CD4-positive, alpha-beta T cell treated with Interleukin-12 subunit alpha and Interleukin-12 subunit beta, for 1 hour (primary cell): ENCODE data around the gene B4GALT5.
A peak's percentile ranks its signal among the peaks of the same experiment; 100 is the strongest.

Experiments
- DNase-seq: peaks from one replicate; pipeline ENCODE4 v3.0.0-alpha.2; 2020

The B4GALT5 gene

GRCh38 chr20:49699200-49699992 lies 14.3 kb downstream of the B4GALT5 start:
- peak; percentile 41 for DNase-seq

GRCh38 chr20:49698477-49698876 lies 15.2 kb downstream of the B4GALT5 start:
- DNase-seq, result no peak

- no peak for DNase-seq
Measured at GRCh38 chr20:49697071-49697470, 16.6 kb downstream of the B4GALT5 start.

GRCh38 chr20:49696594-49696993 lies 17.1 kb downstream of the B4GALT5 start:
- no peak for DNase-seq

GRCh38 chr20:49695830-49696229 lies 17.8 kb downstream of the B4GALT5 start:
- no peak for DNase-seq

DNA sequence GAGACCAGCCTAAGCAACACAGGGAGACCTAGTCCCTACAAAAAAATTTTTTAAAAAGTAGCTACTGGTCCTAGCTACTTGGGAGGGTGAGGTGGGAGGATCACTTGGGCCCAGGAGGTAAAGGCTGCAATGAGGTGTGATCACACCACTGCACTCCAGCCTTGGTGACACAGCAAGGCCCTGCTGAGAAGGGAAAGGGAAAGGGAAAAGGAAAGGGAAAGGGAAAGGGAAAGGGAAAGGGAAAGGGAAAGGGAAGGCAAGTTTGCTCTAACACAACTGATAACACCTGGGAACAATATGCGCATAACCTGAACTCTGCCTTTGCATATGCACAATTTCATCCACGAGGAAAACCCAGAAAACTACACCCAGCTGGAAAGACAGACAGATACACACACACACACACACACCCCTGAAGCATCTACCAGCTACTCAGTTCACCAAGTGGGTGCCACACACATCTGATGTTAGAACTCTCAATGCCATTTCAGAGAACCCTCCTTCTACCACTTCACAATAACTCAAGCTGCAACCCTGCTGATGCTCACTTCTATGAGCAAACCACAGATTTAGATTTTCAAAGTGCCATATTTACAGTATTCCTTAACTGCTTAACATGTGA lies 19.1 kb downstream of the B4GALT5 start:
- DNase-seq, result no peak

- DNase-seq, result no peak
Measured at GRCh38 chr20:49693435-49694171, 20.1 kb downstream of the B4GALT5 start.

- no peak for DNase-seq
Measured at GRCh38 chr20:49692941-49693340, 20.7 kb downstream of the B4GALT5 start.

DNA sequence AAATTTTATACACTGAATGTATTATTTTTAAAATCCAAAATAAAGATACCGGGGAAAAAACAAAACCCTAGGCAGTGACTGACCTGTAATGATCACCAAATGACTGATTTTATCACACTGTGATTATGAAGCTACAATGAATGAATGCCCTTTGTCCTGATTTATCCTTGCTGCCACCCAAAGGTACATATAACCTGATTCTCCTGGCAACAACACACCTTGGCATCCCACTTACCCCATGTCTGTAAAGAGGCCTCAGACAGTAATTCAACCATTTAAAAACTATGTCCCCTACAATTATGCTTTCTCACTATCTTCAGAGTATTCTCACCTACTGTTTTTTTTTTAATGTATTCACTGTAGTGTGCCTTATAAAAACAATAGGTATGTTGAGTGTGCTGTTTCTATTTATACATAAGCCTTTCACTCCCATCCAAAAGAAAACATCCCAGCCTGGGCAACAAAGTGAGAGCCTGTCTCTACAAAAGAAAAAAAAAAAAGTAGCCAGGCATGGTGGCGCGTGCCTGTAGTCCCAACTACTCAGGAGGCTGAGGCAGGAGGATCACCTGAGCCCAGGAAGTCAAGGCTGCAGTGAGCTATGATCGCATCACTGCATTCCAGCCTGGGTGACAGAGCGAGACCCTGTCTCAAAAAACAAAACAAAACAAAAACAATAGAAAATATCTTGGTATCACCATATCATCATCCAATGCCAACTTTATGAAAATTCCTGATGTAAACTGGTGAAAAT lies 21.7 kb downstream of the B4GALT5 start:
- no peak for DNase-seq

DNA sequence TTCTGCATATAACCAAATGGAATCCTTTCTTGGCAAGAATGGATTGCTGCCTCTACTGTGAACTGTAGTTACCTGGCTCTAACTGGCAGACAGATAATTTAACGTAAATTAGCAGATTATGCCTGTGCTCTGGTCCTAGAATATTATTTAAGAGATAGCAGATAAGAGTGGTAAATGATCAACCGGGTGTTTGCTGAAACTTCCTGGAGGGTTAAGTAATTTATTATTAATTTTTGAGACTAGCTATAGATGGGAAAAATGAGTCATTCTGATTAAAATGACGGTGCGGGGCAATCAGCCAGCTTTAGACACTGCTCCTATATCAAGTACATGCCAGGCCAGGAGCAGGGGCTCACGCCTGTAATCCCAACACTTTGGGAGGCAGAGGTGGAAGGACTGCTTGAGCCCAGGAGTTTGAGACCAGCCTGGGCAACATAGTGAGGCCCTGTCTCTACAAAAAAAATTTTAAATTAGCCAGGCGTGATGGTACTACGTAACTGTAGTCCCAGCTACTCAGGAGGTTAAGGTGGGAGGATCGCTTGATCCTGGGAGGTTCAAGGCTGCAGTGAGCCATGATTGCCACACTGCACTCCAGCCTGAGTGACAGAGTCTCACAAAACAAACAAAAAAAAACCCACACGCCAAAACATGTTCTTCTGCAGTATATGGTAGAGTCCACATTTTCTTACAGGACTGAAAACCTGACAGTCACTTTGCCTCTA lies 22.6 kb downstream of the B4GALT5 start:
- no peak for DNase-seq

- DNase-seq, result no peak
Measured at GRCh38 chr20:49687595-49688567, 25.8 kb downstream of the B4GALT5 start.

- DNase-seq, result no peak
Measured at GRCh38 chr20:49685809-49686208, 27.9 kb downstream of the B4GALT5 start.

DNA sequence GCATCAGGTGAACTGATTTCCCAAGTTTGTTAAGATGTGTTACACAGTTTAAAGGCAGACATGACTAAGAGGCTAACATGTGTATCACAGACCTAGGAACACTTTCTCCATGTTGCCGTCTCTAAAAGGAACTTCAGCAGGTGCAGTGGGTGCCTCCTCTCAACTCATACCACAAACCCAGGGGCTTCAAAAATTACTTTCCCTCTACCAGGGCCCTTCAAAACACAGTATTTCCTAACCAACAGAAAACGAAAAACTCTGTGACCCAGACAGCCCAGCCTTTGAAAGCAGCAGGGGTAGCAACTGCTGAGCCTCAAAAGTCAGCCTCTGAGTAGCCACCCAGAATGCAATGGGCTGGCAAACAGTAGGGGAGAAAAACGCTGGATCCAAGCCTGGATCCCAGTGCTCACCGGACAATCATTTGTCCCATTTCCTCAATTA lies 28.5 kb downstream of the B4GALT5 start:
- DNase-seq, result no peak

DNA sequence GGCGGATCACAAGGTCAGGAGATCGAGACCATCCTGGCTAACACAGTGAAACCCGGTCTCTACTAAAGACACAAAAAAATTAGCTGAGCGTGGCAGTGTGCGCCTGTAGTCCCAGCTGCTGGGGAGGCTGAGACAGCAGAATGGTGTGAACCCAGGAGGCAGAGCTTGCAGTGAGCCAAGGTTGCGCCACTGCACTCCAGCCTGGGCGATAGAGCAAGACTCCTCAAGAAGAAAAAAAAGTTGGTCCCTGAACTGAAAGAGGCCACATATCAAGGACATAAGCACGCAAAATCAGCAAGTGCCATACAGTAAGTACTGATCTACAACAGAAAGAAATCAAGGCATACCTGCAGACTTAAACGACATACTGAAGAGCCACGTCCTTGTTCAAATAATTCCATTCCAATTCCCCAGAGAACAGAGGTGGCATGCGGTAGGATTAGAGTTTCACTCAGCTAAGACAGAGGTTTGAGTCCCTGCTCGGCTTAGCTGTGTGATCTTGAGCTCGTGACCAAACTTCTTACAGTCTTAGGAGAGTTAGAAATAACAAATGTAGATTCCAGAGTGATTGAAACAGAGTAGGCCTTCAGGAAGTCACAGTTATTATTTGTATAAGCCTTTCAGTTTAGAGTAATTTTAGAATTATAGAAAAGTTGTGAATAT lies 29.2 kb downstream of the B4GALT5 start:
- DNase-seq, result no peak

DNA sequence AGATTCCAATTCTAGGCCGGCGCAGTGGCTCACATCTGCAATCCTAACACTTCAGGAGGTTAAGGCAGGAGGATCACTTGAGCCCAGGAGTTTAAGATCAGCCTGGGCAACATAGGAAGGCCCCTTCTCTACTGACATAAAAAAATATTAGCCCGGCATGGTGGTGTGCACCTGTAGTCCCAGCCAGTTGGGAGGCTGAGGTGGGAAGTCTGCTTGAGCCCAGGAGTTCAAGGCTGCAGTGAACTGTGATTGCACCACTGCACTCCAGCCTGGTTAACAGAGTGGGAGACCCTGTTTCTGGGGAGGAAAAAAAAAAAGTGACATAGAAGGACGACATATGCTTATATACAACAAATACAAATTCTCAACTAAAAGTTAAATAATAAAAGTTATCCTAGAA lies 30.9 kb downstream of the B4GALT5 start:
- DNase-seq, result no peak

- no peak for DNase-seq
Measured at GRCh38 chr20:49682278-49682677, 31.4 kb downstream of the B4GALT5 start.

DNA sequence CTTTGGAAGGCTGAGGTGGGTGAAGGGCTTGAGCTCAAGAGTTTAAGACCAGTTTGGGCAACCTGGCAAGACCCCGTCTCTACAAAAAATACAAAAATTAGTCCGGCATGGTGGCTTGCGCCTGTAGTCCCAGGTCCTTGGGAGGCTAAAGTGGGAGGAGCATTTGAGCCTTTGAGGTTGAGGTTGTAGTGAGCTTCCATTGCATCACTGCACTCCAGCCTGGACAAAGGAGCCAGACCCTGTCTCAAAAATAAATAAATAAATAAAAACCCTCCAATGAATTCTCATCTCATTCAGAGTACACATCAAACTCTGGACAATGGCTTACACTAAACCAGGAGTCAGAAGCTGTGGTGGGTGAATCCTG lies 31.8 kb downstream of the B4GALT5 start:
- no peak for DNase-seq

GRCh38 chr20:49680484-49680883 lies 33.2 kb downstream of the B4GALT5 start:
- DNase-seq, result no peak

GRCh38 chr20:49679634-49680033 lies 34.0 kb downstream of the B4GALT5 start:
- DNase-seq, result no peak
